ENCODE measurements around the gene ARFIP1. TPM values are rescaled to one million over a fixed set of nuclear protein-coding genes. Genes with fewer than 3 reads are reported as not detected.

Gene ARFIP1
- total and polyA plus RNA-seq, 2 of the 8 experiments (the other 6 are each of a cell fraction or from before 2014, with no cell fraction given): 13.5 to 38.0 TPM

DNA sequence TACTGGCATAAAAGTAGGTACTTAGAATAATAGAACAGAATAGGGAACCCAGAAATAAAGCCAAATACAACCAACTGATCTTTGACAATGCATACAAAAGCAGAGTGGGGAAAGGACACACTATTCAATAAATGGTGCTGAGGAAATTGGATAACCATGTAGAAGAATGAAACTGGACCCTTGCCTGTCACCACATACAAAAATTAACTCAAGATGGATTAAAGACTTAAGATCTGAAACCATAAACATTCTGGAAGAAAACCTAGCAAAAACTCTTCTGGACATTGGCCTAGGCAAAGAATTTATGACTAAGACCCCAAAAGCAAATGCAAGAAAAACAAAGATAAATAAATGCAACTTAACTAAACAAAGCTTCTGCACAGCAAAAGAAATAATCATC is 45.6 kb downstream of the ARFIP1 start (continued):
- TF ChIP-seq KDM1A (IDR thresholded peaks at IDR 0.05; ENCODE audit: borderline replicate concordance, low read length): no peak
